GM18505 (cell line): Measurements from ENCODE around the gene LVRN.

ENCODE experiments used
- ATAC-seq: cut with Tn5 transposase; IDR thresholded peaks from one replicate; pipeline ENCODE4 v1.9.1; 2021; ENCODE audit not compliant: unreplicated experiment
- POLR2A ChIP-seq: IDR thresholded peaks from 4 replicates; pipeline ENCODE4 v1.6.1; 2011; ENCODE audit warnings: borderline replicate concordance; ENCODE audit not compliant: insufficient read depth, insufficient read length; ENCODE audit errors: extremely low read depth

LVRN gene

GRCh38 chr5:115977096-115977495 lies 14.8 kb downstream of the LVRN start:
- no peak for TF ChIP-seq POLR2A

GRCh38 chr5:115977988-115978387 lies 15.7 kb downstream of the LVRN start:
- ATAC-seq = no peak
- TF ChIP-seq POLR2A = no peak

More at GRCh38 chr5:115977096-115977495, 14.8 kb downstream of the LVRN start:
- ATAC-seq = no peak

GRCh38 chr5:115978779-115979178 lies 16.5 kb downstream of the LVRN start:
- no peak for TF ChIP-seq POLR2A
- ATAC-seq = no peak

GRCh38 chr5:115979201-115980041 lies 17.1 kb downstream of the LVRN start:
- TF ChIP-seq POLR2A = no peak
- no peak for ATAC-seq

- no peak for ATAC-seq
- TF ChIP-seq POLR2A = no peak
These were observed 21.2 kb downstream of the LVRN start for GRCh38 chr5:115983519-115983918.

- no peak for TF ChIP-seq POLR2A
- no peak for ATAC-seq
These were observed 23.8 kb downstream of the LVRN start for GRCh38 chr5:115985802-115986757.

- no peak for TF ChIP-seq POLR2A
- ATAC-seq = no peak
These were observed 25.7 kb downstream of the LVRN start for GRCh38 chr5:115988002-115988401.

- no peak for ATAC-seq
- no peak for TF ChIP-seq POLR2A
These were observed 30.6 kb downstream of the LVRN start for GRCh38 chr5:115992848-115993350.

- ATAC-seq = no peak
- no peak for TF ChIP-seq POLR2A
These were observed 33.1 kb downstream of the LVRN start for GRCh38 chr5:115995351-115995750.

- no peak for ATAC-seq
- no peak for TF ChIP-seq POLR2A
These were observed 40.0 kb downstream of the LVRN start for GRCh38 chr5:116002116-116002906.

- TF ChIP-seq POLR2A = no peak
- no peak for ATAC-seq
These were observed 42.0 kb downstream of the LVRN start for GRCh38 chr5:116004248-116004647.

- TF ChIP-seq POLR2A = no peak
- ATAC-seq = no peak
These were observed 47.5 kb downstream of the LVRN start for GRCh38 chr5:116009806-116010205.

- TF ChIP-seq POLR2A = no peak
- ATAC-seq = no peak
These were observed 48.8 kb downstream of the LVRN start for GRCh38 chr5:116011046-116011445.
